Measurements from ENCODE around the gene SHROOM3.

The SHROOM3 gene

DNA sequence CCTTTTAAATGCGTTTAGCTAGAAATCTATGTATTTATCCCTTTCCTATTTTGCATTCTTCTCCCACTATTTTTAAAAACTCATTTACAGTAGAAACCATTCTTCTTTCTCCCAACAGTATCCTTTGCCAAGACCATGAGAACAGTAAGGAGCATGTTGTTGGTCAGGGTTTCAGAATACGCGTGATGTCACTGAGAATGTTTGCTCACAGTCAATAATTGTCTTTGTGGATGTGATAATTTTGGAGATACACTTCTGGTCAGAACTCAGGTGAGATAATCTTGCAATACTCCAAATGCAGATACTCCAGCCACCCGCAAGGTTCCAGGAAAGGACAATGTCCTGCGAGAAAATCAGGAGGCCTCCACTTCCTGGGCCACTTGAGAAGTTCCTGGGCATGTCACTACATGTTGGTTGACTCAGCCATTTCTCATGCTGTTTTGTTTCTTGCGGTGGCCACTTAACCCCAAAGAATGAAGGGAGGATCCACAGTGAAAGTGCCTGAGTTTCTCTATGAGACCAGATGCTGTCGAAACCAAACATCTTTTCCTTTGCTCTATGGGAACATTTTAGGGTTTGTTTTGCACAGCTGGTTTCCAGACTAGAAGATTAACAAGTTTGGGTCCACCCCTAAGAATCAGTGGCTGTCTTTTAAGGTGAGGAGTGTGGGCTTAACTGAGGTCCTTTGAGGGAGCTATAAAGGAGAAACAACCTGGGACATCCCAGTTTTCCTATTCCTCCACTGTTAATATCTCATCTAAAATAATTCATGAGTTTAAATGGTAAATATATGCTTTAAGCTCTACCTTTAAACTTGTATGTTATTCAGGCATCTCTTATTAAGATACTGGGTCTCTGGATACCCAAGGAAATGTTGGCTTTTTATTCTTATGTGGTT, 346.9 kb downstream of the SHROOM3 start:
- no peak for DNase-seq (ENCODE audit: low spot score)

DNA sequence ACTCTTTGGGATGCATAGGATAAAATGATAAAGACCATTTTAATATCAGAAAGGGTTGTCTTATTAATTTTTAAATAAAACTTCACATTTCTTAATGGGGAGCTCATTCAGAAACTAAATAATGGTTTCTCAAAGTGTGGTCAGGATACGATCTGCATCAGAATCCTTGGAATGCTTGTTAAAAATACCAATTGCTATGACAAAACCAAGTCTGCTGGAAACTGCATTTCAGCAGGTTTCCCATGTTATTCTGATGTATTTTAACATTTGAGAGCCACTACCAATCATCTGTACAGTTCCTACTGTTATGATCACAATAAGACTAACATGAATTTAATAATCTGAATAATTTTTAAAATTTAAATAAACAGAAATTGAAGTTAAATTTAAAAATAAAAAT, 347.8 kb downstream of the SHROOM3 start:
- no peak for DNase-seq (ENCODE audit: low spot score)

DNA sequence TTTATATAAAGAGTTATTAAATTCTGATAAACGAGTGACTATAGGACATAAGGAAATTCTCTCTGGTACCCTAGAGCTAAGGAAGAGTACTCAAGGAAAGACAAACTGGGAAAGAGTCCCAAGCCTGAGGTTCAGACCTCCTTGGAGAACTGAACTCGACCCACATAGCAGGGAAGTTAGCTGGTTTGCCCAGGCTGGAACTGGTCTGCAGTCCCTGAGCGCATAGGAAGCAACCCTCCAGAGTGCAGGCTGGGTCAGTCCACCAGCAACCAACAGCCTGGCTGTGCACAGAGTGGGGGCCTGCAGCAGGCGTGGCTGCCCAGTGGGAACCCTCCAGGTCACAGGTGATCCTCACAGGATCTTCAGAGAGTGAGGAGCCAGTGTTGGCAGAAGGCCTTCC, 348.8 kb downstream of the SHROOM3 start:
- DNase-seq (ENCODE audit: low spot score) = no peak

DNA sequence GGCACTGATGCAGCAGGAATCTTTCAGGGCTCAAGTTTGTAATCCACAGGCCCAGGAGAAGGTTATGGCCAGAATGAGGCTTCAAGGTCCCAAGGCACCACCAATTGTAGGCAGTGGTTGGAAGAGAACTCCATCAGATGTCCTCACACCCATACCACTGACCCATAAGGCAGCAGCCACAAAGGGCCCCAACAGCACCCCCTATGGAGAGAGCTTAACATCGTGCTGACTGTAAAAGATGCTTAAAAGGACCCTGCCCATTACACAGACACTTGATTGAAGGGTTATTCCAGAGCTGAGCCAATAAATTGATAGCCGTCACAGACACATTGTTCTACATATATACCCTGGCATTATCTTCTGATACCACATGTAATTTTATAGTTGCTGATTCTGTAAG, 349.2 kb downstream of the SHROOM3 start:
- DNase-seq (ENCODE audit: low spot score) = no peak

DNA sequence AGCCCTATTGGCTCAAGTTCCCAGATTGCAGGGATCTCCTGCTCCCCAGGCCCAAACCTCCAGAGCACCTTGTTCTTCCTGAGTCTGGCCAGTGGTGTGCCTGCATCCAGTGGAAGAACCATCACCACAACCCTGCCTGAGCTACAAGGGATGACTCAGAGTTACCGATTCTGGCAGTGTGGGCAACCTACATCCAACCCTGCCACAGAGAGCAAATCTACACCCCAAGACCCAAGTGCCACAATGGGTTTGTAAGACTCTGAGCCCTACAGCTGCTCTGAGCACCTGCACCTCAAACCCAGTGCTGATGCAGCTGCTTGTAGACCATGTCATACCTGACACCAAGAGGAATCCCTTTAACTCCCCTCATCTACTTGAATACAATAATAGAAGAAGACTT, 352.9 kb downstream of the SHROOM3 start:
- no peak for DNase-seq (ENCODE audit: low spot score)

DNA sequence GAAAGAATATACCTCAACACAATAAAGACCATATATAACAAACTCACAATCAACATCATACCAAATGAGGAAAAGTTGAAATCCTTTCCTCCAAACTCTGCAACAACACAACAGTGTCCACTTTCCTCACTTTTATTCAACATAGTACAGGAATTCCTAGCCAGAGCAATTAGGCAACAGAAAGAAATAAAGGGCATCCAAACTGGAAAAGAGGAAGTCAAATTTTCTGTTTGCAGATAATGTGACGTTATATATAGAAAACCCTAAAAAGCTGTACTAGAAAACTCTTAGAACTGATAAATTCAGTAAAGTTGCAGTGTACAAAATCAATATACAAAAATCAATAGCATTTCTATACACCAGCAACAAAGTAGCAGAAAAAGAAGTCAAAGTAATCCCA, 355.3 kb downstream of the SHROOM3 start:
- DNase-seq (ENCODE audit: low spot score) = no peak

DNA sequence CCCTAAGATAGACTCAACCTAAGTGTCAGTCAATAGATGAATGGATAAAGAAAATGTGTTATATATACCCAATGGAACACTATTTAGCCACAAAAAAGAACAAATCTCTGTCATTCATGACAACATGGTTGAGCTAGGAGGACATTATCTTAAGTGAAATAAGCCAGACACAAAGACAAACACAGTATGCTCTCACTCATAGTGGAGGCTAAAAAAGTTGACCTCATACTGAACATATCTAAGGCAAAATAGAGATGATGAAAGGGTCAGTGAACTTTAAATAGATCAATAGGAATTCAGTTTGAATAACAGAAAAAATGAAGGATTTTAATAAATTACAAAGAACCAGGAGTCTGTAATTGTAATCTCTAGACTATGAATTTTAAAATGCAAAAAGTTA, 356.4 kb downstream of the SHROOM3 start:
- DNase-seq (ENCODE audit: low spot score) = no peak

DNA sequence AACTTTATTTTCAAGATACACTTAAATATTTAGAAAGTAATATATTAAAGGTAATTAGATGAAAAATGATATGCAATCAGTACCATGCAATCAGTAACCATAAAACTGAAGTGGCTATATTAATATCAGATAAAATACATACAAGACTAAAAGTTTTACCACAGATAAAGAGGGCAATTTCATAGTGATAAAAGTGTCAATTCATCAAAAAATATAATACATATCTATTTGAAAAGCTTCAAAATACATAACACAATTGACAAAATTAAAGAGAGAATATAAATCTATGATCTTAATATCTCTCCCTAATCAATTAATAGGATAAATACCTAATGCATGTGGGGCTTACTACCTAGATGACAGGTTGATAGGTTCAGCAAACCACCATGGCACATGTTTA, 357.4 kb downstream of the SHROOM3 start:
- no peak for DNase-seq (ENCODE audit: low spot score)

DNA sequence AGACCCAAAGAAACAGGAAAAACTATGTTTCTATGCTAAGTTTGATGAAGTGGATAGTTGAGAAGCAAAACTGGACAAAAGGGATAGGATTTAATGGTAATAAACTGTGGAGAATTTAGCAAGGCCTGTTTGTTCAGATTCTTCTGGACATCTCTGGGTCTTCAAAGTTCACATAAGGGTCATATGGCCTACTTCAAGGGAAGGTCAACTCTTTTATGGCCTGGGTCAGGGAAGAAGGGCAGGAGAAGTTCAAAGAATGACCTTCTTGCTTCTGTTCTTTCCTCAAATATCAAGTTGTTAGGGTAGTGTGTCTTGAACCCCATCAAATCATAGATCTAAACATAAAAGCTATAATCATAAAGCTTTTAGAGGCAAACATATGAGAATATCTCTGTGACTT, 360.2 kb downstream of the SHROOM3 start:
- no peak for DNase-seq (ENCODE audit: low spot score)

DNA sequence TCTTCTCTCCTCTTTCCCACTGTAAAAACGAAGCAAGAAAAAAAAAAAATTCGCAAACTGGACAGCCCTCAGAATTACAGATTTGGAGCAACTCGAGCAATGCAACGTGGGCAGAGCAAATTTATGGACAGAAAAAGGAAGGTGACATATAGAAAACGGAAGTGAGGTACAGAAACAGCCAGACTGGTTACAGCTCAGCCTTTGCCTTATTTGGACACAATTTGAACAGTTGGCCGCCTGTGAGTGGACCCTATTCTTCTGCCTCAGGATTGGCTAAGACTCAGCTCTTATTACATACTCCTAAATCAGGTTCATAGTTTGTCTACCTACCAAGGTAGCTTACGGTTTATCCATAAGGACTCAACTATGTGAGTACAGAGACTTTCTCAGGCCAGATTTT, 364.1 kb downstream of the SHROOM3 start:
- no peak for DNase-seq (ENCODE audit: low spot score)

DNA sequence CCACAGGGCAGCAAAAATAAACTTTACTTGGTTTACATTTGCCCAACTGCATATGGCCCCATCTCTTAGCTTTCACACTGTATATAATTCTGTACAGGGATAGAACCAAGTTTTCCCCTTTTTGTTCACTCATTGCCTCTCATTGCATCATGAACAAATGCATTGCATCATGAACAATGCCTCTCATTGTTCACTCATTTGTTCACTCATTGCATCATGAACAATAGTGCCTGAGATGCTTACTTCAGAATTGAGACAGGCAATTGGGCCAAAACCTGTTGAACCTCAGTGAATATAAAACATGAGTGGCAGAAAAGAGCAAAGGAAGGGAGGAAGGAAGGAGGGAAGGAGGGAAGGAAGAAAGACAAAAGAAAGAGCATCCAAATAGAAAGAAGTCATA, 364.7 kb downstream of the SHROOM3 start:
- no peak for DNase-seq (ENCODE audit: low spot score)

DNA sequence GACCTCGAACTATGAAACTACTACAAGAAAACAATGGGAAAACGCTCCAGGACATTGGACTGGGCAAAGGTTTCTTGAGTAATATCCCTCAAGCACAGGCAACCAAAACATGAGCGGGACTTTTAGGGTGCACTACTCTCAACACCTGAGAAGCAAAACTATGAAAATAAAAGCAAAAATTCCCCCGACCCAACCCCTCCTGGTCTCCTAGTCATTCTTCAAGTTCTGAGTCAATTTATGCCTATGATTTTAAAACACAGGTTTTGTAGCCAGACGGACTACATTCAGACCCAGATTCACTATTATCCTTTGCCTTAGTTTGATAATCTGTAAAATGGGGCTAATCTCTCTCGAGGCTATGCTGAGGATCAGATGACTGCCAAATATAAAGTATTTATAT, 365.9 kb downstream of the SHROOM3 start:
- DNase-seq (ENCODE audit: low spot score) = no peak

DNA sequence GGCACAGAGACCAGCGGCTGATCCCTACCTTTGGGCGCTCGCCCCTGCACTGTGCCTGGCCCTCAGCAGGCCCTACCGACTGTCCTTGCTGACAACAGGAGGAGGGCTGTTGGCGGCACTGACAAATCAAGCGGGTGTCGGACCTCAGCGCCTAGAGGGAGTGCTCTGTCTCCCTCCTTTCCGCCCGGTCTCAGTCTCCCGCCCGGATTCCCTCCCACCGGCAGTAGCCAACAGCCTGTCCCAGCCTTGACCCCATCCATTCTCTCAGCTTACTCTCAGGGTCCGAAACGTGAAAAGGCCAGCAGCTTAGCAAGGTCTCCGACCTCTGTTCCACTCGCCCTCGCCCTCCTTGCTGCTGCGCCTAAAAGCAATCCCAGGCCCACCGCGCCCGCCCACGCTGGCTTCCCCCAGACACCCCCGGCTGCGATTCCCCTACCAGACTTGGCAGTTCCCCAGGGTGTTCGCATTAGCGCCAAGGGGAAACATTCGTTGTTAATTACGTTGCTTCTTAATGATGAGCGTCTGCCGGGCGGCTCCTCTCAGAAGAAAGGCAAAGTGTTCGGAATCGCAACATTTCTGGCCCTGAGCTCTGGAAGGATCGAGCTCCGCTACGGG, 366.7 kb downstream of the SHROOM3 start:
- peak; percentile 69 for DNase-seq (ENCODE audit: low spot score)

DNA sequence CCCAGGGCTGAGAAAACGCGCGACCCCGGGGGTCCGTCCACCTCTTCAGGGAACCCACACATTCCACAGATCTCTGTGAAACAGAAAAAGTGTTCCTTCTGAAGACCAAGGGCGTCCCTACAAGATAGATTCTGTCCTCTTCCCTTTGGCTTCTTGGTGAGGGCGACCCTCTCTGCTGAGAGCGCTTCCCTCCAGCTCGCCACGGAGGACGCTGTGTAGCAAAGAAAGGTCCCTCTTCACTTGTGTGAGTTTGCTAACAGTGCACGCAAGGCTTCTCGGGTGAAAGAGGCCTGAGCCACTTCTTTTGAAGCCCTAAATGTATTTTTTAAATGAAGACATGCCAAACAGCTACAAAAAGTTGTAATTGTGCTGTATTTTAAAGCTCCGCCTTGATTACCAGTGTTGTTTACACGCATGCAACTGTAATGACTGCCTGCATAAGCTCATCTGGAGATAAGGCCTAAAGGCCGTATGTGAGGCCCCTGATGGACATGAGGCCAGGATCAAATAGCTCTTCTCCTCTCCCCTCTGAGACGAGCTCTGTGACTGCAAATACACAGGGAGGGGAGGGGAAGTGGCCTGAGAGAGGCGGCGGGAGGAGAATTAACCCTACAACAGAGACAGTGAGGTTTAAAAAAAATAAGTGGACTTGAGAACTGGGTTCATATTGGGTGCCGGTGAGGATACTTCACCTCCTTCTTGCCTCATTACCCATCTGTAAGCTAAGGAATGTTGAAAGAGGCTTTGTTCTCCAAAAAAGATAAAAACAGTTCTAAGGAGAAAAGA, 367.4 kb downstream of the SHROOM3 start:
- DNase-seq (ENCODE audit: low spot score) = peak; percentile 68

DNA sequence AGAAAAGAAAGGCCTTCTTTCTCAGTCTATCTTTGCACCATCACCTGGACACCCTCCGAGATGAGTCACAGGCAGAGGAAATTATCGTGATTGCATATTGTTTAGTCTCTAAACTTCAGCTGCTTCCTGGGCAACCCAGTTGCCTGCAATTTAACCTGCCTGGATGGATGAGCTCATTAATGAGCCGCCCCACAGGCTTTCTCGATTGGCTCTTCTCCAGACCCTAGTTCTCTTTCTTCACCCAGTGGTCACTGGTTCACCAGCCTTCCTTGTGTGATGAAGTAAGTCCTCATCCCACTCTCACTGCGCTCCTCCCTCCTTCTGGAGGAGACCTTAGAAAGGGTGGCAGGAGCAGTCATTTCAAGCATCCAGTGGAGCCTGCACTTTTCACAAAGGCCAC, 368.5 kb downstream of the SHROOM3 start:
- DNase-seq (ENCODE audit: low spot score) = no peak

DNA sequence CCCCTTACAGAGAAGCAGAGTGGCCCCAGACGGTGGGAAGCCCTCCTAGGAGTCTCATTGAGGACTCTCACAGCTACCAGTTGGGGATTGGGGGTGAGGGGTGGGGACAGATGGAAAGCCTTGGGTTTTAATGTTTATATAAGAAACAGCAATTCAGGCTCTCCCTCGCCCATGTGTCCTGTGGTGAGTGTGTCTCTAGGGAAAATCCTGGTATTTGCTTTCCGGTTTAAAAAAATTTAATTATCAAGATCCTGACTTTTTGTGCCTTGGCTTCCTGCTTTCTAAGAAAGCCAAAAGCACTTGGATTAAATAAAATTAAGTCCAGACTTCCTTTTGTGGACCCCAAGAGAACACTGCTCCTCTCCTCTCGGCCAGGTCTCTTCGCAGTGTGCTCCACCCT, 369.1 kb downstream of the SHROOM3 start:
- DNase-seq (ENCODE audit: low spot score) = no peak

DNA sequence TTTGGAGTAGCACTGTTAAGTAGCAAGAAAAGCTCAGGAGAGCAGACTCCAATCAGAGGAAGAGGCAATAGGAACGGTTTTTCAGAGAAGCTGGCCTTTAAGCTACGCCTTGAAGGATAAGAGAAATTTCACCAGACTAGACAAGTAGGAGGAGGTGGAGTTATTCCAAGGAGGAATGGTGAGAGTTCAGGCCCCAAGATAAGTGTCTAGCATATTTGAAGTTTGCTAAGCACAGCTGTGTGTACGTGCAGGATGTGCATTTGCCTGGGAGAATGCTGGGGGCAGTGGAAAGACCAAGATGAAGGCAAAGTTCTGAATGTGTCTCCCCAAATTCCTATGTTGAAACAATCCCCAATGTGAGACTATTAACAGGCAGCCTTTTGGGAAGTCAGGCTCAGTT, 371.3 kb downstream of the SHROOM3 start:
- DNase-seq (ENCODE audit: low spot score) = no peak

DNA sequence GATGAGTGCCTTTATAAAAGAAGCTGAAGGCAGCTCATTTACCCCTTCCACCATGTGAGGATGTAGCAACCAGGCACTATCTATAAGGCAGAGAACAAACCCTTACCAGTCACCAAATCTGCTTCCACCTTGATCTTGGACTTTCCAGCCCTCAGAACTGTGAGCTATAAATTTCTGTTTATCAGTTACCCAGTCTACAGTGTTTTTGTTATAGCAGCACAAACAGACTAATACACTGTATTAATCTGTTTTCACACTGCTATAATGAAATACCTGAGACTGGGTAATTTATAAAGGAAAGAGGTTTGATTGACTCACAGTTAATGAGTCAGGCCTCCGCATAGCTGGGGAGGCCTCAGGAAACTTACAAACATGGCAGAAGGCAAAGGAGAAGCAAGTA, 371.7 kb downstream of the SHROOM3 start:
- no peak for DNase-seq (ENCODE audit: low spot score)

DNA sequence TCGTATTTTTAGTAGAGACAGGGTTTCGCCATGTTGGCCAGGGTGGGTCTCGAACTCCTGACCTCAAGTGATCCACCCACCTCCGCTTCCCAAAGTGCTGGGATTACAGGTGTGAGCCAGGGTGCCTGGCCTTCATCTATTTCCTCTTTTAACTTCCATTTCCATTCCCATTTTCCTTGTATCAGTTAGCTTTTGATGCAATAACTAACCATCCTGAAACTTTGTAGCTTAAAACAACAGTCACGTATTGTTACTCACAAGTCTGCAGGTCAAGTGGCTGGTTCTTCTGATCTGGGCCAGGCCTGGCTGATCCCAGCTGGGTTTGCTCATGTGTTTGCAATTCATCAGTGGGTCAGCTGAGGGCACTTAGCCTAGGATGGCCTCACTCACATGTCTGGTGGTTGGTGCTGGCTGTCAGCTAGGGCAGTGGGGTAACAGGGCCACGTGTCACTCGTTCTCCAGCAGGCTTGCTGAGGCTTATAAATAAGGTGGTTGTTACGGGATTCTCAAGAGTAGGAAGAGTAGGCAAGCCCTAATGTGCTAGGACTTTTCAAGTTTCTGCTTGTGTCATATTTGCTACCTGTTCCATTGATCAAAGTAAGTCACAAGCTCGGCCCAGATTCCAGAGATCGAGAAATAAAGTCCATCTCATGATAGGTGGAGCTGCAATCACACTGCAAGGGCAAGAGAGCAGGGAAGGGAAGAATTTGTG, 374.7 kb downstream of the SHROOM3 start:
- DNase-seq (ENCODE audit: low spot score) = no peak

DNA sequence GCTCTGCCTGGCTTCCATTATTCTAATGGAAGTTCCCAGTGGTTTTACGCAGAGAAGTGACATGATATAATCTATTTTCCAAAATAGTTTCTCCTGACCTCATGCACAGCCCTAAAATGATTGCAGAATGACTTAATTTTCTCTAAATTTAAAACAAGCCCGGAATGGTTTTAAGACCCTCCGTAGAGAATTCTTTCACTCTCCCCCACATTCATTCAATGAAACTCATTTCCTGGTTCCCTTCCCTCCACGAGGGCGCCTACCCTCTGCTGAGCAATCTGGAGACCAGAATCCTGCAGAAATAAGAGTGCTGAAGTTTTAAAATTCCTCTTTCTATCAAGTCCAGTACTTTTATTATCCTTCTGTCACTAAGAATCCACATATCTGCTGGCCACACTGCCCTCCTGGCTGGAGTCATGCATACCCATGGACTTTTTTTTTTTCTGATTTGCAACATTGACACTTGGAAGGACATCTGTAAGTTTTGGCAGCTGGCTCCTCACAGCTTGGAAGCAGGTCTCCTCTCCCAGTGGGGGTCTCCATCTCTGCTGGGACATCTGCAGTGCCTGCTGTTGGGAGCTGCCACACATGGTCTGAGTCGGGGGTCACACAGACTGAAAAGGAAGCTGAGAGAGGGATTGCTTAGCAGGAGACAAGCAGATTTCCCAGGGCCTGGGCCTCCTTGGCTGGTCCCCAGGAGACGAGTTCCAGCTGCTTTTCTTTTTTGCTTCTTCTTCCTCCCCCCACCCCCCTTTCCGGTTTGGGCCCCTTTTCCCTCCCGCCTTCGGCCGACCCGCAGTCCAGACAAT, 376.8 kb downstream of the SHROOM3 start:
- no peak for DNase-seq (ENCODE audit: low spot score)

DNA sequence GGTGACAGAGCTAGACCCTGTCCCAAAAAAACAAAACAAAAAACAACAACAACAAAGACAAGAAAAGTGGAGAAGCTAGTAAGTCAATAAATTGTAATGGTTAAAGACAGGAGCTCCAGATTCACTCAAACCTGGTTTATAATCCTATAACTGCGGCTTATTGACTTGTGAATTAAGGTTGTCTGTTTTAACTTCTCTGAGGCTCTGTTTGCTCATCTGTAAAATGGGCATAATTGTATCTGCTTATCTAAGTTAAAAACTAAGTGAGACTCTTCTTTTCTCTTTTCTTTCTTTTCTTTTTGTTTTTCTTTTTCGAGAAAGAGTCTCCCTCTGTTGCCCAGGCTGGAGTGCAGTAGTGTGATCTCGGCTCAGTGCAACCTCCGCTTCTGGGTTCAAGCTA, 378.0 kb downstream of the SHROOM3 start:
- DNase-seq (ENCODE audit: low spot score) = no peak

DNA sequence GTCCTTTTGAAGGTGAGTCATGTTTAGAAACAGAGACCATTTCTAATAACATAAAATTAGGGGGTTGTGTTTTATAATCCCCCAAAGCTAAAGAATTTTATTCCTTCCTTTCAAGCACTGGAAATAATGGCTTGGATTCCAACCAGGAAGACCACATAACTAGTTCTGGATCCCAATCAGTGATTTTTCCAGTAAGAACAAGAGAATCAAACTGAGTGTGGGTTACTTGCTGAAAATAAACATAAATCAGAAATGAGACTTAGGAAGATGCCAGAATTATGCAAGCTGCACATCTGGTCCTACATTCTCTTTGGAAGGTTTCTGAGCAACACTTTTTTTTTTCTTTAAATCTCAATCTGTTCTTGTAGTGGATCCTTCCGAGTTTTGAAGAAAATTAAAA, 386.6 kb downstream of the SHROOM3 start:
- no peak for DNase-seq (ENCODE audit: low spot score)

All from ecto neural progenitor cell (in vitro differentiated cells).